Kidney (tissue), 14 donors: Measurements from ENCODE around the gene APOBEC3A. TPM values are rescaled to one million over a fixed set of nuclear protein-coding genes. Genes with fewer than 3 reads are reported as not detected.

Experiments
- DNase-seq, 5 donors: peaks; one replicate each; pipeline ENCODE4 v3.0.0-alpha.2; 2013 to 2020
- FAIRE-seq: peaks from 2 replicates; lab custom pipeline; 2012; peaks lifted over from hg19 to GRCh38; lab: Jason Lieb, UNC
- H3K27ac ChIP-seq, 2 donors: one replicate each; pipeline ENCODE4 v1.7.0; 2013; ENCODE audit warnings: low read depth in 2 of 2, low read length in 2 of 2, inconsistent platforms in 1 of 2
- H3K27me3 ChIP-seq: one replicate; pipeline ENCODE4 v1.7.1; 2013; ENCODE audit warnings: low read length, inconsistent platforms; ENCODE audit not compliant: control insufficient read depth, insufficient read depth
- H3K36me3 ChIP-seq, 3 donors: one replicate each; pipeline versions ENCODE4 v1.7.0 to v1.7.1; 2013; ENCODE audit warnings: low read length in 3 of 3, control low read depth in 1 of 3, inconsistent platforms in 1 of 3; ENCODE audit not compliant: insufficient read depth in 3 of 3, control insufficient read depth in 2 of 3
- H3K4me1 ChIP-seq, 3 donors: one replicate each; pipeline versions ENCODE4 v1.7.0 to v1.7.1; 2013; ENCODE audit warnings: low read length in 3 of 3, inconsistent platforms in 1 of 3, low read depth in 1 of 3; ENCODE audit not compliant: control insufficient read depth in 2 of 3, insufficient read depth in 2 of 3
- H3K4me3 ChIP-seq, 3 donors: one replicate each; pipeline versions ENCODE4 v1.7.0 to v1.8.1; 2013; ENCODE audit warnings: low read length in 3 of 3, control low read depth in 1 of 3, inconsistent platforms in 1 of 3
- H3K9ac ChIP-seq, 3 donors: one replicate each; pipeline versions ENCODE4 v1.7.0 to v1.7.1; 2013; ENCODE audit warnings: low read length in 3 of 3, control low read depth in 1 of 3, inconsistent platforms in 1 of 3
- H3K9me3 ChIP-seq, 3 donors: one replicate each; pipeline versions ENCODE4 v1.7.0 to v1.7.1; 2013; ENCODE audit warnings: low read length in 3 of 3, control low read depth in 1 of 3, inconsistent platforms in 1 of 3; ENCODE audit not compliant: control insufficient read depth in 2 of 3, insufficient read depth in 1 of 3
- CTCF ChIP-seq: IDR thresholded peaks from 3 replicates; pipeline ENCODE4 v1.5.1; 2012; ENCODE audit warnings: mild to moderate bottlenecking, moderate library complexity, borderline replicate concordance; ENCODE audit not compliant: insufficient read depth; ENCODE audit errors: extremely low read depth
- intact Hi-C: fragments of 100-400 bp; cut with DNase I; formaldehyde crosslinking; loops from one replicate; pipeline ENCODE4 v1.11.1; 2022
- polyA plus RNA-seq: library from polyadenylated mRNA; stranded (reverse); fragments of 350-450 nt; fragmentation: Illumina TruSeq; extraction: RNeasy Lipid Tissue Mini Kit (QIAGEN cat#74804); gene quantifications from one replicate; pipeline ENCODE4 v1.2.3, GENCODE V29; 2014; ENCODE audit warnings: low read depth, low replicate concordance; ENCODE audit not compliant: insufficient read depth
- total RNA-seq: library from RNA; stranded (reverse); fragmentation: NEBNext Ultra II Directional; extraction: Animal tissue kit (Norgen Biotek cat#: 25700); gene quantifications from one replicate; pipeline ENCODE4 v1.2.1, GENCODE V29; 2021
- donor health status: control.
- donor health status: control.
- donor health status: control.
- donor health status: control.
- donor health status: control.
- donor health status: DM: yes; HTN: yes; CAD: no.
- donor health status: Normal renal cell carcinoma (clear cell type).

The APOBEC3A gene
- total and polyA plus RNA-seq, 2 donors from 2014 or later, result 1.2 TPM; not detected in 1

- no peak overlapping the region for H3K27ac ChIP-seq
- peaks cover 0 to 5% (median 0%) of the 10 kb centered on the region in 3 donors for H3K4me1 ChIP-seq
- no peaks in the 10 kb centered on the region for H3K27me3 ChIP-seq
- no peaks in the 10 kb centered on the region for H3K9me3 ChIP-seq
- intact Hi-C loops, result no loop called here
- H3K9ac ChIP-seq, result no peak overlapping the region
- no peak overlapping the region for H3K4me3 ChIP-seq
- H3K36me3 ChIP-seq, result no peaks in the 10 kb centered on the region
- TF ChIP-seq CTCF, result no peak
- no peak for FAIRE-seq
- peak in 1 of 5 donors; percentile 59 for DNase-seq
These were observed 6.9 kb downstream of the APOBEC3A start for GRCh38 chr22:38964306-38964705.

GRCh38 chr22:38964989-38965388 lies 7.6 kb downstream of the APOBEC3A start:
- H3K27ac ChIP-seq, result no peak overlapping the region
- H3K4me1 ChIP-seq, result peaks cover 0 to 5% (median 0%) of the 10 kb centered on the region in 3 donors
- H3K9ac ChIP-seq, result no peak overlapping the region
- intact Hi-C loops, result no loop called here
- H3K9me3 ChIP-seq, result no peaks in the 10 kb centered on the region
- no peaks in the 10 kb centered on the region for H3K36me3 ChIP-seq
- H3K4me3 ChIP-seq, result no peak overlapping the region
- FAIRE-seq (no peak), DNase-seq (peak in 1 of 5 donors; percentile 66)
- no peaks in the 10 kb centered on the region for H3K27me3 ChIP-seq
- TF ChIP-seq CTCF, result no peak

- H3K27me3 ChIP-seq, result no peaks in the 10 kb centered on the region
- intact Hi-C loops, result no loop called here
- no peak overlapping the region for H3K9ac ChIP-seq
- TF ChIP-seq CTCF, result no peak
- H3K27ac ChIP-seq, result no peak overlapping the region
- H3K36me3 ChIP-seq, result no peaks in the 10 kb centered on the region
- no peak overlapping the region for H3K4me3 ChIP-seq
- H3K9me3 ChIP-seq, result no peaks in the 10 kb centered on the region
- DNase-seq (peak in 1 of 5 donors; percentile 29), FAIRE-seq (no peak)
- peaks cover 0 to 5% (median 0%) of the 10 kb centered on the region in 3 donors for H3K4me1 ChIP-seq
These were observed 8.4 kb downstream of the APOBEC3A start for GRCh38 chr22:38965614-38966379.
